GM18505 (cell line): ENCODE results near the gene NDUFS1.
A peak's percentile ranks its signal among the peaks of the same experiment; 100 is the strongest.
"Not testable (repeated sequence)": the region's sequence is repeated elsewhere in the genome, so short reads cannot be mapped to it uniquely, and the experiment has no call there.

Experiments
- ATAC-seq: cut with Tn5 transposase; IDR thresholded peaks from one replicate; pipeline ENCODE4 v1.9.1; 2021; ENCODE audit not compliant: unreplicated experiment
- POLR2A ChIP-seq: IDR thresholded peaks from 4 replicates; pipeline ENCODE4 v1.6.1; 2011; ENCODE audit warnings: borderline replicate concordance; ENCODE audit not compliant: insufficient read depth, insufficient read length; ENCODE audit errors: extremely low read depth

NDUFS1 gene

GRCh38 chr2:206159346-206160124 lies at the start of gene NDUFS1, which contains the start of gene EEF1B2:
NDUFS1 (minus strand) TSS chr2:206159444; CDS start chr2:206153678, 5,766 bp downstream.
EEF1B2 (plus strand) TSS chr2:206159895; CDS start chr2:206159980, 85 bp downstream.
- peak; percentile 71 for TF ChIP-seq POLR2A
- ATAC-seq = peak; percentile 91

- ATAC-seq = no peak
- TF ChIP-seq POLR2A = no peak
Measured at GRCh38 chr2:206208900-206209299, 49.7 kb upstream of the NDUFS1 start.

- ATAC-seq = not testable (repeated sequence)
Measured at GRCh38 chr2:206207316-206207715, 48.1 kb upstream of the NDUFS1 start.

GRCh38 chr2:206204710-206205109 lies 45.5 kb upstream of the NDUFS1 start:
- ATAC-seq = no peak
- TF ChIP-seq POLR2A = no peak

GRCh38 chr2:206203331-206203730 lies 44.1 kb upstream of the NDUFS1 start:
- no peak for TF ChIP-seq POLR2A
- ATAC-seq = no peak

- ATAC-seq = no peak
- no peak for TF ChIP-seq POLR2A
Measured at GRCh38 chr2:206202446-206202845, 43.2 kb upstream of the NDUFS1 start.

- ATAC-seq = no peak
- TF ChIP-seq POLR2A = no peak
Measured at GRCh38 chr2:206201075-206201848, 42.0 kb upstream of the NDUFS1 start.

GRCh38 chr2:206198677-206199076 lies 39.4 kb upstream of the NDUFS1 start:
- no peak for ATAC-seq
- no peak for TF ChIP-seq POLR2A

GRCh38 chr2:206193671-206194357 lies 34.6 kb upstream of the NDUFS1 start:
- TF ChIP-seq POLR2A = no peak
- ATAC-seq = no peak

- TF ChIP-seq POLR2A = no peak
- no peak for ATAC-seq
Measured at GRCh38 chr2:206192157-206192556, 32.9 kb upstream of the NDUFS1 start.

GRCh38 chr2:206190689-206191088 lies 31.4 kb upstream of the NDUFS1 start:
- TF ChIP-seq POLR2A = no peak
- no peak for ATAC-seq

GRCh38 chr2:206190111-206190510 lies 30.9 kb upstream of the NDUFS1 start:
- no peak for ATAC-seq
- no peak for TF ChIP-seq POLR2A

- no peak for ATAC-seq
- no peak for TF ChIP-seq POLR2A
Measured at GRCh38 chr2:206189691-206190090, 30.4 kb upstream of the NDUFS1 start.

GRCh38 chr2:206181526-206181925 lies 22.3 kb upstream of the NDUFS1 start:
- ATAC-seq = not testable (repeated sequence)

- no peak for ATAC-seq
- no peak for TF ChIP-seq POLR2A
Measured at GRCh38 chr2:206176901-206177300, 17.7 kb upstream of the NDUFS1 start.
